ENCODE data around the gene SLC30A1. TPM values are rescaled to one million over a fixed set of nuclear protein-coding genes. Genes with fewer than 3 reads are reported as not detected.

Gene SLC30A1
- total and polyA plus RNA-seq, 8 donors = 0.58 to 30.1 (median 5.5) TPM

- Histone ChIP-seq H3K4me1 (no peaks in the 10 kb centered on the region), H3K36me3 (no peaks in the 10 kb centered on the region), H3K4me3 (no peak overlapping the region), H3K27me3 (no peaks in the 10 kb centered on the region), H3K9me3 (no peaks in the 10 kb centered on the region), H3K27ac (no peak overlapping the region)
- TF ChIP-seq POLR2A (IDR thresholded peaks at IDR 0.05) (no peak), POLR2AphosphoS5 (IDR thresholded peaks at IDR 0.05) (no peak), CTCF (IDR thresholded peaks at IDR 0.05) (no peak), EP300 (IDR thresholded peaks at IDR 0.05) (no peak)
- intact Hi-C loops (cut with DNase I; ENCODE audit: low total_unique reads) = no loop called here
- WGBS, 5 donors = 73 to 84% (median 77%) methylated on average over 1 of the region's 1 CpG
- DNase-seq = no peak
Observed at GRCh38 chr1:211526101-211526500, 52.9 kb downstream of the SLC30A1 start.

GRCh38 chr1:211525101-211525676 lies 53.8 kb downstream of the SLC30A1 start:
- Histone ChIP-seq H3K9me3 (no peaks in the 10 kb centered on the region), H3K4me1 (no peaks in the 10 kb centered on the region), H3K27me3 (no peaks in the 10 kb centered on the region), H3K36me3 (no peaks in the 10 kb centered on the region), H3K27ac (no peak overlapping the region), H3K4me3 (no peak overlapping the region)
- intact Hi-C loops (cut with DNase I; ENCODE audit: low total_unique reads) = no loop called here
- 93 to 98% (median 96%) methylated on average over 9 of the region's 9 CpGs for WGBS, 5 donors
- no peak for DNase-seq
- TF ChIP-seq CTCF (IDR thresholded peaks at IDR 0.05) (no peak), POLR2A (IDR thresholded peaks at IDR 0.05) (no peak), EP300 (IDR thresholded peaks at IDR 0.05) (no peak), POLR2AphosphoS5 (IDR thresholded peaks at IDR 0.05) (no peak)

GRCh38 chr1:211524521-211524920 lies 54.4 kb downstream of the SLC30A1 start:
- Histone ChIP-seq H3K36me3 (no peaks in the 10 kb centered on the region), H3K9me3 (no peaks in the 10 kb centered on the region), H3K4me3 (no peak overlapping the region), H3K27me3 (no peaks in the 10 kb centered on the region), H3K4me1 (no peaks in the 10 kb centered on the region), H3K27ac (no peak overlapping the region)
- intact Hi-C loops (cut with DNase I; ENCODE audit: low total_unique reads) = no loop called here
- 86 to 95% (median 92%) methylated on average over 10 of the region's 10 CpGs for WGBS, 5 donors
- DNase-seq = no peak
- TF ChIP-seq EP300 (IDR thresholded peaks at IDR 0.05) = no peak
- TF ChIP-seq POLR2A (IDR thresholded peaks at IDR 0.05) = no peak
- no peak for TF ChIP-seq POLR2AphosphoS5 (IDR thresholded peaks at IDR 0.05)
- TF ChIP-seq CTCF (IDR thresholded peaks at IDR 0.05) = no peak

- Histone ChIP-seq H3K9me3 (no peaks in the 10 kb centered on the region), H3K4me3 (no peak overlapping the region), H3K4me1 (no peaks in the 10 kb centered on the region), H3K27me3 (no peaks in the 10 kb centered on the region), H3K36me3 (no peaks in the 10 kb centered on the region), H3K27ac (no peak overlapping the region)
- no peak for TF ChIP-seq CTCF (IDR thresholded peaks at IDR 0.05)
- no peak for TF ChIP-seq EP300 (IDR thresholded peaks at IDR 0.05)
- DNase-seq = no peak
- intact Hi-C loops (cut with DNase I; ENCODE audit: low total_unique reads) = no loop called here
- WGBS, 5 donors = 84 to 88% (median 87%) methylated on average over 6 of the region's 6 CpGs
Observed at GRCh38 chr1:211522804-211523203, 56.2 kb downstream of the SLC30A1 start.

Other genes starting within 250 kb of the SLC30A1 start
- gene RD3, start 87.0 kb downstream of the SLC30A1 start, total RNA-seq = under 1 TPM in 2 of 5 donors, not detected in 3; 0.14 to 0.45 TPM
- under 1 TPM in 2 of 3 donors, not detected in 1; 0.19 to 0.25 TPM for gene RD3, start 87.0 kb downstream of the SLC30A1 start, polyA plus RNA-seq
- gene NEK2, start 96.5 kb upstream of the SLC30A1 start, total RNA-seq = 1 to 10 TPM in 2 of 5 donors, not detected in 3; 4.9 to 6.1 TPM
- 1 to 10 TPM; 1.5 to 4.6 (median 2.2) TPM for gene NEK2, start 96.5 kb upstream of the SLC30A1 start, polyA plus RNA-seq